Left renal cortex interstitium (tissue), 4 donors: ENCODE results near the gene MPZL3. TPM values are rescaled to one million over a fixed set of nuclear protein-coding genes. Genes with fewer than 3 reads are reported as not detected.
"Not testable (repeated sequence)": the region's sequence is repeated elsewhere in the genome, so short reads cannot be mapped to it uniquely, and the experiment has no call there.

ENCODE experiments used
- DNase-seq, 4 donors: peaks; one replicate each; pipeline ENCODE4 v3.0.0-alpha.2; 2013; ENCODE audit warnings: low read depth in 4 of 4, low spot score in 2 of 4, missing footprints in 1 of 4
- polyA plus RNA-seq, 4 donors: library from polyadenylated mRNA; unstranded; fragments of 120-200 nt; gene quantifications; one replicate each; pipeline ENCODE4 v1.2.1, GENCODE V29; 2013; ENCODE audit not compliant: insufficient read length in 4 of 4

The MPZL3 gene
- polyA plus RNA-seq, 4 donors: 4.2 to 6.9 (median 5.2) TPM

DNA sequence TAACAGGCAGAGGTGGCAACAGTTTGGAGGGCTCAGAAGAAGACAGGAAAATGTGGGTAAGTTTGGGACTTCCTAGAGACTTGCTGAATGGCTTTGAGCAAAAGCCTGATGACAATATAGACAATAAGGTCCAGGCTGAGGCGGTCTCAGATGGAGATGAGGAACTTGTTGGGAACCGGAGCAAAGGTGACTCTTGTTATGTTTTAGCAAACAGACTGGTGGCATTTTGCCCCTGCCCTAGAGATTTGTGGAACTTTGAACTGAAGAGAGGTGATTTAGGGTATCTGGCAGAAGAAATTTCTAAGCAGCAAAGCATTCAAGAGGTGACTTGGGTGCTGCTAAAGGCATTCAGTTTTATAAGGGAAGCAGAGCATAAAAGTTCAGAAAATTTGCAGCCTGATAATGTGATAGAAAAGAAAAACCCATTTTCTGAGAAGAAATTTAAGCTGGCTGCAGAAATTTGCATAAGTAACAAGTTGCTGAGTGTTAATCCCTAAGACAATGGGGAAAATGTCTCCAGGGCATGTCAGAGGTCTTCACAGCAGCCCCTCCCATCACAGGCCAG lies 61.1 kb downstream of the MPZL3 start:
- not testable (repeated sequence) for DNase-seq

DNA sequence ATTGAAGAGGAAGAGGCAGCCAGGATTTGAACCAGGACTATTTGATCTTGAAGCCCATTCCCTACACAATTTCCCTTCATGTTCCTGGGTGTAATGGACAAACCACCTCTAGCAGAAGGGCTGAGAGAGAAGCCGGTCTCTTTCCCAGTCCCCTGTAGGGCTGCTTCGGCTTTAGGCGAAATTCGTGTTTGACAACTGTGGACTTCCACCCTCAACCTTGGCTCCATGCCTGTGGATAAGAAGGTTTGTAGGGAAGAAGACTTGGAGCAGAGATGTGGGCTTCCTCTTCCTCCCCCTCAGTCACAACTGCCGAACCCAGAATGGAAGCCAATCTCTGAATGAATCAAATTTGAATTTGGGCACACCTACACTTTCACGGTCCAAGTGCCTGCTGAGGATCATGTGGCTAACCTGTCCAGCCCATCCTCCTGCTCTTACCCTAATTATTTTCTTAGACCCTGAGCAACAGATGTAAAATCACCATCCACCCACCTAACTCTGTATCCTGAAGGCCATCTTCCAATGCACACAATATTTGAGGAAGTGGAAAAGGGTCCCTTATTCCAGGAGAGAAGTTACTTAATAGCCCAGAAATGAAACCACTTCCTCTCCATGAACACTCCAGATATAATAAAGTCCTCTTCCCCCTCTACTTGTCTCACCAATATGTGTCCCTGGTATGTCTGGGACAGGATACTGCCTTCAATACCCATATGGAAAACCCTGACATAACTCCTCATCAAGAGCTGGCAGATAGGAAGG lies 65.6 kb downstream of the MPZL3 start:
- no peak for DNase-seq

DNA sequence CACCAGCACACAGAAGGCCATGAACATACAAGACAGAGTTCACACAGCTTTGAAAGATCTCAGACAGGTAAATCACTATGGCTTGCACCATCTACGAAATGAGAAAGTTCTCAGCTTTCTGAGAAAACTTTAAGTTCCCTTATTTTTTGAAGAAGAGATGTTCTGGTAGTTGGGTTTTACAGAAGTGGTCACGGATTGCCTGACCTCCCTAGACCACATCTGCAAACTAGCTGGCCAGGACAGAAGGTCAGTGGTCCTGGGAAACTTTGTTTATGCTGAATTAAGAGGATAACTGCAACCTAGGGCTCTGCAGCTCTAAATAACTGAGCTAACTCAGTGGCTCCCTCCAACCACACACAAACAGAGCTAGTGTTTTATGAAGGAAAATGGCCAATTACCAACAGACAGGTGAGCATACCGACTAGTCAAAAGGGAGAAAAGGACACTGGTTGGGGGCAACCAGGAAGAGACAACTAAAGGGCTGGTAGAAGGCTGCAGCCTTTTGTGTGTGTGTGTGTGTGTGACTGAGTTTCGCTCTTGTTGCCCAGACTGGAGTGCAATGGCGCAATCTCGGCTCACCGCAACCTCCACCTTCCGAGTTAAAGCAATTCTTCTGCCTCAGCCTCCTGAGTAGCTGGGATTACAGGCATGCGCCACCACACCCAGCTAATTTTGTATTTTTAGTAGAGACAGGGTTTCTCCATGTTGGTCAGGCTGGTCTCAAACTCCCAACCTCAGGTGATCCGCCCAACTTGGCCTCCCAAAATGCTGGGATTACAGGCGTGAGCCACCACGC lies 67.2 kb downstream of the MPZL3 start:
- no peak for DNase-seq

DNA sequence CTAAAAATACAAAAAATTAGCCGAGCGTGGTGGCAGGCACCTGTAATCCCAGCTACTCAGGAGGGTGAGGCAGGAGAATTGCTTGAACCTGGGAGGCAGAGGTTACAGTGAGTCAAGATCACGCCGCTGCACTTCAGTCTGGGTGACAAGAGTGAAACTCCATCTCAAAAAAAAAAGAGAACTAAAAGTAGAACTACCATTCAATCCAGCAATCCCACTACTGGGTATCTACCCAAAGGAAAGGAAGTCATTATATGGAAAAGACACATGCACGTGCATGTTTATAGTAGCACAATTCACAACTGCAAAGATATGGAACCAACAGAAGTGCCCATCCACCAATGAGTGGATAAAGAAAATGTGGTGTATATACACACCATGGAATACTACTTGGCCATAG lies 68.5 kb downstream of the MPZL3 start:
- not testable (repeated sequence) for DNase-seq

DNA sequence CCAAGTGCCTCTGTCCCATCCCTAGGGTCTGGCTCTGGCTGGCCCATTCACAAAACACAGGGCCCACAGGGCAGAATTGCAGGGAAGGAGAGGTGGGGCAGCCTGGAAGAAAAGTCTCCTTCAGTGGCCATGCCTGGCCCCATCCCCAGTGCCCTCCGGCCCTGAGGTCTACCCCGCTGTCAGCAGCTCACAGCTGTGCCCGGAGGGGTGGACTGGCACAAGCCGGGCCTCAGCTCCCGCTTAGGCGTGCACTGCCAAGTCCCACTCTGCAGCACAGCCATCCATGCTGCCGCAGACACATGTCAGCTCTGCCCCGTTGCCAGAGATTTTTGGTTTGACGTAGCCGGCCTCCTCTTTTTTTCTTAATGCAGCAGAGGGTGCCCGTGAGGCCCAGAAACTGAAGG lies 71.9 kb downstream of the MPZL3 start:
- peak in 1 of 4 donors; percentile 83 for DNase-seq

DNA sequence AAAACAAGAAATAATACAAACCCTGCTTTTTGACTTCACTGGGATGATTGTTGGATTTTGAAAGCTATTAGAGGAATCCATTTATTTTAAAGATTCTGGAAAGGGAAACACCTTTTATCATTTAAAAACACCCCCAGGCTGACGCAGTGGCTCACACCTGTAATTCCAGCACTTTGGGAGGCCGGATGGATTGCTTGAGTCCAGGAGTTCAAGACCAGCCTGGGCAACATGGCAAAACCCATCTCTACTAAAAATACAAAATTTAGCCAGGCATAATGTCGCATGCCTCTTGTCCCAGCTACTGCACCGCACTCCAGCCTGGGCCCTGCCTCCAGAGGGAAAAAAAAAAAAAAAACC lies 75.4 kb downstream of the MPZL3 start:
- no peak for DNase-seq

Other genes starting within 250 kb of the MPZL3 start
- 10 to 100 TPM; 25.8 to 39.6 (median 32.0) TPM for gene TMPRSS4, start 175.3 kb downstream of the MPZL3 start, polyA plus RNA-seq
- gene SMIM35, start 165.4 kb downstream of the MPZL3 start, polyA plus RNA-seq: under 1 TPM; 0.05 to 0.30 (median 0.12) TPM
- 1 to 10 TPM; 1.0 to 1.9 (median 1.5) TPM for gene SCN4B, start 99.5 kb downstream of the MPZL3 start, polyA plus RNA-seq
- gene SCN2B, start 75.7 kb downstream of the MPZL3 start, polyA plus RNA-seq: 1 to 10 TPM; 3.9 to 5.7 (median 4.7) TPM
- gene JAML, start 27.4 kb downstream of the MPZL3 start, polyA plus RNA-seq: 1 to 10 TPM; 2.2 to 3.2 (median 2.7) TPM
- gene MPZL2, start 11.9 kb upstream of the MPZL3 start, polyA plus RNA-seq: 10 to 100 TPM; 18.4 to 28.5 (median 21.8) TPM
- under 1 TPM; 0.28 to 0.51 (median 0.38) TPM for gene CD3E, start 52.4 kb upstream of the MPZL3 start, polyA plus RNA-seq
- under 1 TPM in 2 of 4 donors, not detected in 2; 0.22 to 0.38 TPM for gene CD3D, start 90.3 kb upstream of the MPZL3 start, polyA plus RNA-seq
- under 1 TPM; 0.18 to 0.24 (median 0.21) TPM for gene CD3G, start 92.0 kb upstream of the MPZL3 start, polyA plus RNA-seq
- 10 to 100 TPM; 30.2 to 50.1 (median 39.8) TPM for gene UBE4A, start 107.2 kb upstream of the MPZL3 start, polyA plus RNA-seq
- gene ATP5MG, start 149.2 kb upstream of the MPZL3 start, polyA plus RNA-seq: 100 to 1,000 TPM; 381 to 539 (median 454) TPM
- gene KMT2A, start 184.1 kb upstream of the MPZL3 start, polyA plus RNA-seq: 10 to 100 TPM; 31.8 to 54.5 (median 44.2) TPM